ENCODE results near the gene EXOC3. TPM values are rescaled to one million over a fixed set of nuclear protein-coding genes. Genes with fewer than 3 reads are reported as not detected.

EXOC3 gene
- total RNA-seq, 1 donor from 2014 or later: 37.3 TPM

GRCh38 chr5:444226-444625, 1.2 kb downstream of the EXOC3 start:
- Histone ChIP-seq H3K4me3 (ENCODE audit: low read depth, low read length) (no peak overlapping the region), H3K27me3 (ENCODE audit: control insufficient read depth, insufficient read depth, low read length) (no peaks in the 10 kb centered on the region), H3K36me3 (ENCODE audit: control insufficient read depth, insufficient read depth, low read length) (peaks cover 3% of the 10 kb centered on the region)

GRCh38 chr5:445591-445990, 2.6 kb downstream of the EXOC3 start:
- no peak for DNase-seq (ENCODE audit: low read depth)
- peaks cover 3% of the 10 kb centered on the region for H3K36me3 ChIP-seq (ENCODE audit: control insufficient read depth, insufficient read depth, low read length)
- TF ChIP-seq CTCF (IDR thresholded peaks at IDR 0.05; ENCODE audit: insufficient read depth, low read length, poor library complexity, severe bottlenecking): no peak
- H3K4me3 ChIP-seq (ENCODE audit: low read depth, low read length): no peak overlapping the region
- no peaks in the 10 kb centered on the region for H3K27me3 ChIP-seq (ENCODE audit: control insufficient read depth, insufficient read depth, low read length)

More at GRCh38 chr5:444226-444625, 1.2 kb downstream of the EXOC3 start:
- DNase-seq (ENCODE audit: low read depth): no peak
- no peak for TF ChIP-seq CTCF (IDR thresholded peaks at IDR 0.05; ENCODE audit: insufficient read depth, low read length, poor library complexity, severe bottlenecking)

GRCh38 chr5:446066-446882, 3.3 kb downstream of the EXOC3 start:
- H3K4me3 ChIP-seq (ENCODE audit: low read depth, low read length): no peak overlapping the region
- no peak for TF ChIP-seq CTCF (IDR thresholded peaks at IDR 0.05; ENCODE audit: insufficient read depth, low read length, poor library complexity, severe bottlenecking)
- H3K27me3 ChIP-seq (ENCODE audit: control insufficient read depth, insufficient read depth, low read length): no peaks in the 10 kb centered on the region
- DNase-seq (ENCODE audit: low read depth): no peak
- peaks cover 3% of the 10 kb centered on the region for H3K36me3 ChIP-seq (ENCODE audit: control insufficient read depth, insufficient read depth, low read length)

GRCh38 chr5:446883-447263, 3.9 kb downstream of the EXOC3 start:
- DNase-seq (ENCODE audit: low read depth): no peak
- H3K27me3 ChIP-seq (ENCODE audit: control insufficient read depth, insufficient read depth, low read length): no peaks in the 10 kb centered on the region
- H3K4me3 ChIP-seq (ENCODE audit: low read depth, low read length): no peak overlapping the region
- H3K36me3 ChIP-seq (ENCODE audit: control insufficient read depth, insufficient read depth, low read length): peaks cover 5% of the 10 kb centered on the region
- TF ChIP-seq CTCF (IDR thresholded peaks at IDR 0.05; ENCODE audit: insufficient read depth, low read length, poor library complexity, severe bottlenecking): peak; percentile 59

- no peak for DNase-seq (ENCODE audit: low read depth)
- peaks cover 5% of the 10 kb centered on the region for H3K36me3 ChIP-seq (ENCODE audit: control insufficient read depth, insufficient read depth, low read length)
- H3K4me3 ChIP-seq (ENCODE audit: low read depth, low read length): no peak overlapping the region
- no peaks in the 10 kb centered on the region for H3K27me3 ChIP-seq (ENCODE audit: control insufficient read depth, insufficient read depth, low read length)
- no peak for TF ChIP-seq CTCF (IDR thresholded peaks at IDR 0.05; ENCODE audit: insufficient read depth, low read length, poor library complexity, severe bottlenecking)
These were observed 4.5 kb downstream of the EXOC3 start for GRCh38 chr5:447501-447900.
